Pons (tissue), 1 donor: ENCODE results near the gene STON1.
"Not testable (repeated sequence)": the region's sequence is repeated elsewhere in the genome, so short reads cannot be mapped to it uniquely, and the experiment has no call there.

ENCODE experiments used
- DNase-seq: peaks from one replicate; pipeline ENCODE4 v3.0.0-alpha.2; 2016; ENCODE audit warnings: low spot score

The STON1 gene

DNA sequence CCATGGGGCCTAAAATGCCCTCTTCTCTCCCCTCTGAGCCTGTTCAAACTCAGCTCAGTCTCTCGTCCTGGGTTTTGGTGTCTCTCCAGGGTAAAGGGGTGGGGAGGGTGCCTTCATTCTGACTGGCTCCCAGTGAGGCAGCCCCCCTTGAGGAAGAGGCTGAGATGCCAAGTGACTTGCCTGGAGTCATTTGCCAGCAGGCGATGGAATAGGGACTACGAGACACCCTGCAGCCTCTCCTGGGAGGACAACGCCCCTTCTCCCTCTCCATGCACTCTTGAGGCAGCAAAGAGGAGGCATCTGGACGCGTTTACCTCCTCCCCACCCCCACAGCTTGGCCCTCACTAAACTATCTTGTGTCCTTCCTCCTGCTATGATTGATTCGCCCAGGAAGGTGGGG lies 760 bp upstream of the STON1 start:
- no peak for DNase-seq

DNA sequence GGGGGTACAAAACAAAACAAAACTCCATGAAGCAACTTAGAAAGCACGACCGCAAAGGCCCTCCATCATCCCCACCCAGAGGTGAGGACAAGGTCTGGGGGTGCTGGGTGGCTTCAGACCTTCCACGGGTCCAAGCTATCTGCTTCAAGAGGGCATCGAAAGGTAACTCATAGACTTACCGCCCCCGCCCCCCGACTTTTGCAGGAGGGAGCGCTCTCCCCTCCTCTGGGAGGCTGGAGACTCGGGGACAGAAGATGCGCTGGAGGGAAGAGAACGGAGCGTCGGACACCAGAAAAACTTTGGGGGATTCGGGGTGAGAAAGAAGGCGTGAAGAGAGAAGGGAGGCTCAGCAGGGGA lies 300 bp upstream of the STON1 start:
- DNase-seq: no peak

DNA sequence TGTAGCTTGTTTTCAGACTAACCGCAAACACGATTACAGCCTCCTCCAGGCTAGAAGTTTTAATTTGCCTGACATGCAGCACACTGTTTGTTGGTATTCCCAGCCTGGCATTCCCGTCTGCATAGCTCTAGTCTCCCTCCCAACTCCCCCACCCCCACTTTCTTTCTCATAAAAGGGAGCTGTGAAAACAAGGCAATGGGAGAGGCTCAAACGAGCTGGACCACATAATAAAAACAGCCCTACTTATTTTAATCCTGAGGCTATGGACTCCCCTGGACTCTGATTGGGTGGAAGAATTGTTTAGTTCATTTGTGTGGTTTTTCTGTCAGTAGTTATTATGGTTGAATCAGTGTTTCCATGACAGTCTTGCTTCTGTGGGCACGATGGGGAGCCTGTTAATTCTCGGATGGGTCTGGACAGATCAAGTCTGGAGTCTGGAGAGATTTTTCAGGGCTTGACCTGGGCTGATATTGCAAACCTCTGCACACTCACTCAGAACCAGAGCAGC lies 1.2 kb downstream of the STON1 start:
- peak; percentile 53 for DNase-seq

DNA sequence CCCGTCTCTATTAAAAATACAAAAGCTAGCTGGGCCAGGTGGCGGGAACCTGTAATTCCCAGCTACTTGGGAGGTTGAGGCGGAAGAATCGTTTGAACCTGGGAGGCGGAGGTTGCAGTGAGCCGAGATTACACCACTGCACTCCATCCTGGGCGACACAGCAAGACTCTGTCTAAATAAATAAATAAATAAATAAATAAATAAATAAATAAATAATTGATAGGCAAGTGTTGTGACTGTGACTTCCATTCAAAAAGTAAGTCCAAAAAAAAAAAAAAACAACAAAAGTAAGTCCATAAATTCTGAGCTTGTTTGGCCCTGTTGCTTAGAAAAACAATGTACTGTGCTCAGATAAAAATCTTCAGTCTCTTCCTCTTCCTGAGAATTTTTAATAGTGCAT lies 2.2 kb downstream of the STON1 start:
- no peak for DNase-seq

DNA sequence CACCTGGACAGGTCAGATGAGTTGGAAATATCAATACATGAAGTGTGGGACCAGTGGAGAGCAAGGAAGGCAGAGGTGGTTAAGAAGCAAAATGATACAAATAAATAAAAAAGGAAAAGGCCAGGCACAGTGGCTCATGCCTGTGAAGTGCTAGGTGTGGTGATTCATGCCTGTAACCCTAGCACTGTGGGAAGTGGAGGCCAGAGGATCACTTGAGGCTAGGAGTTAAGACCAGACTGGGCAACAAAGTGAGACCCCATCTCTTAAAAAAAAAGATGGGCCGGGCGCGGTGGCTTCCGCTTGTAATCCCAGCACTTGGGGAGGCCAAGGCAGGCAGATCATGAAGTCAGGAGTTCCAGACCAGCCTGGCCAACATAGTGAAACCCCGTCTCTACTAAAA lies 2.9 kb downstream of the STON1 start:
- DNase-seq: no peak

DNA sequence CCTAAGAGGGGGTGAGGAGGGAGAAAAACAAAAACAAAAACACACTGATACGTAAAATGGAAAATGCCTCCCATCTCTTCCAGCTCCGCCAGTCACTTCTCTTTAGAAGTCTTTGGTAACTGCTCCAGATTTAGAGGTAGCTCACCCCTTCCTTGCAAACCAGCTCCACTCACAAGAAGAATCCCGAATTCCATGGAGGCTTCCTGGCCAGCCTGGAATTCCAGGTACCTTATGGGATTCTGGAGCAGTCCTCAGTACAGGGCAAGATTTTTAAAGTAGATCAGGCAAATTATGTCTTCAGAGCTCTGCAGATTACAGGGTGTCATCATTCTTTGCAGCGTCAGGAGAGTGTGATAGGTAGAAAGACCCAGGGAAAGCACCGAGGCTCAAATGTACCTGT lies 4.8 kb downstream of the STON1 start:
- DNase-seq: no peak

DNA sequence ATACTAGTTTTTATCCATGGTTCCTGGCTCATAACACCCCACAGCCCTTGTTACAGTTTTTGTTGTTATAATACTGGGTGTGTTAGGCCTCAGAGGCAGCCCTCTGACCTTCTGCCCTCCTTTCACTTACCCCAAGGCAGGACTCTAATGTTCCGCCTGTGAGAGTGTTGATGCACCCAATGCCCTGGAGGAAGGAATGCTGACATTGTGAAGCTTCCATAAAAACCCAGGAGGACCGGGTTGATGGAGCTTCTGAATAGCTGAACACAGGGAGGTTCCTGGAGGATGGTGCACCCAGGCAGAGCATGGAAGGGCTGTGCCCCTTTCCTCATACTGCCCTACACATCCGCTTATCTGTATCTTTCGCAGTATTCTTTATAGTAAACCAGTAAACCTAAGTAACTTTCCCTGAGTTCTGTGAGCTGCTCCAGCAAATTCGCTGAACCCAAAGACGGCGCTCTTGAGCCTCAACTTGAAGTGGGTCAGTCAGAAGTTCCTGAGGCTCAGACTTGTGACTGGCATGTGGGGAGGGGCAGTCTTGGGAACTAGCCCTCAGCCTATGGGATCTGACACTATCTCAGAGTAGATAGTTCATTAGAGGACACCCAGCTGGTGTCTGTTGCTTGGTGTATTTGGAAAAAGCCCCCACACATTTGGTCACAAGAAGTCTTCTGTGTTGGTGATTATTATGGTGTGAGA lies 10.4 kb downstream of the STON1 start:
- DNase-seq: no peak

DNA sequence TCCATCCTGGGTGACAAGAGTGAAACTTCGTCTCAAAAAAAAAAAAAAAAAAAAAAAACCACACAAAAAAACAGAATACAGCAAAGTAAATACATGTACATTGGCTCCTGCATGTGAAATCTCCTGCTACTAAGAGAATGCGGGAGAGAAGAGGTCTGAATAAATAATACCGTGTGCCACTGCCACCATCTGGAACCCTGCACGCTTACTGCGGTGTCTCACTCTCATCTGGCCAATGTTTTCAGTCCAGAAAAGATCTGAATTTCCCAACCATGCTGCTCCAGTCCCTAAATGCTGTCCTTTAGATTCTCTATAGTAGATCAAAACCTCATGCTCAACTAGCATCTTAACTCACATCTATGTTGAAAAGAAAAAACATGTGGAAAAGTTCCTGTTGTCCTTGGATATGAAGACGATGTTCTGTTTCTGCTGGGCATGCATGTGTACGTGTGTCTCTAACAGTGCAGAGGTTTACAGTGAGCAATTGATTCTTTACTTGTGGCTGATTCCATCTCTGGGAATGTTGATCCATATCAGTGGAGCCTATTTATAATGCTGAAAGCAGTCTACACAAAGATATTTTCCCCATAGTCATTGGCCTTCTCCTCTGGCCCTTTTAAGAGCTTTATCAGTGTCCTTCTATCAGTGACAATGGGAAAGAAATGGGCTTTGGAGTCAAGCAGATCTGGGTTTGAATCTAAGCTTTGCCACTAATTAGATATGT lies 11.9 kb downstream of the STON1 start:
- DNase-seq: no peak

DNA sequence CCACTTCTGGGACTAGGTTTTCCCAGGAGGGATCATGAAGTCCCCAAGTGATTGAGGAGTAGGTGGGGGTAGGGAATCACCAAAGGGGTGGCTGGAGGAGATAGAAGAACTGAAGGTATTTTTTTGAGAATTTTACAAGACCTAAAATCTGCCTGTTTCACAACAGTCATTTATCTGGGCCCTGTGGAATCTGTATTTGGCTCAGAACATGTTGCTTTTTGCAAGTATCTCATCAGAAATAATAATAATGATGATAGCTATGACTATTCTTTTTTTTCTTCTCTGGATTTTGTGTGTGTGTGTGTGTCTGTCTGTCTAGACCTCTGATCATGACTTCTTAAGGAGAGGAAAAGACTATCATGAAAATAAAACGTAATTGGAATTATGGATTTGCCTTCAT lies 13.9 kb downstream of the STON1 start:
- DNase-seq: no peak

DNA sequence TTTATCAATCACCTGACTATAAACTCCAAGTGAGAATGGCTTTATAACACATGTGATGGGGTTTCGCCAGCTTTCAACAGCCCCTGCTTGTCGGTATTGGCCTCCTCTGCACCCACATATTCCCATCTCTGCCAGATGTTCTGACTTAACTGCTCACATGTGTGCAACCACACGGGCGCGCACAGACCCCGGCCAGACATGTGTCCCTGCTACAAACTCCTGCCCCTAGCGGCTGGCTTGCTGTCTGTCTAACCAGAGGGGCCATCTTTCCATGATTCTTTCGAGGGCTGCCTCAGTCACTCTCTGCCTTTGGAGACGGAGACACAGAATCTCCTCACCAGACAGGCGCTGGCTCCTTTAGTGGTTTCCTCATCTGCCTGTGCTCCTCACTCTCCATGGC lies 15.3 kb downstream of the STON1 start:
- DNase-seq: no peak

DNA sequence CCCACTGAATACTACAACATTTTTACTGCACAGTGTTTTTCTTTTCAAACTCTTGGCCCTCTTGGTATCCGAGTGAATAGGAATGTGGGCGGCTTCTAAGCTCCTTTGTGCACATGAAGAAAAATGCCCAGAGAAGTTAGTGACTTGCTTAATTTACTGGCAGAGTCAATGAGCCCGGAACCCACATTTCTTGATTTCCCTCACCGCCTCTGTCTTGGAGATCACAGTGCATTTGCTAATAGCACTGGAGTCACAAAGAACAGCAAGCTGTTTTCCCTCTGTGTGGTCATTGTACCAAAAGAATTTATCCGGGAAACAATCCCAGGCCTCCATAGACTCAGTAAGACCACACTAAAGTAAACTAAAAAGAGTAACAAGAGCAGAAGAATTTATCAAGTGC lies 18.9 kb downstream of the STON1 start:
- peak; percentile 55 for DNase-seq

DNA sequence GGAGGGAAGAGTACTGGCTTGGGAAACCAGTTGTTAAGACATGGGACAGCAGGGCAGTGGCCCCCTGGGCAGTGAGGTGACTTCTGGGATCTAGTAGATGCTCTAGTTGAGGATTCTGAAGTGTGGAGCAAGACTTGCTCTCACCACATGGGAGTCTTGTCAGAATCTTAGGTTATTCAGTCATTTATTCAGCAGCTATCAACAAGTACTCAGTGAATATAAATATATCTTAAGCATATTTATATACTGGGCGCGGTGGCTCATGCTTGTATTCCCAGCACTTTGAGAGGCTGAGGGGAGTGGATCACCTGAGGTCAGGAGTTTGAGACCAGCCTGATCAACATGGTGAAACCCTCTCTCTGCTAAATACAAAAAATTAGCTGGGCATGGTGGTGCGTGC lies 20.0 kb downstream of the STON1 start:
- DNase-seq: no peak

DNA sequence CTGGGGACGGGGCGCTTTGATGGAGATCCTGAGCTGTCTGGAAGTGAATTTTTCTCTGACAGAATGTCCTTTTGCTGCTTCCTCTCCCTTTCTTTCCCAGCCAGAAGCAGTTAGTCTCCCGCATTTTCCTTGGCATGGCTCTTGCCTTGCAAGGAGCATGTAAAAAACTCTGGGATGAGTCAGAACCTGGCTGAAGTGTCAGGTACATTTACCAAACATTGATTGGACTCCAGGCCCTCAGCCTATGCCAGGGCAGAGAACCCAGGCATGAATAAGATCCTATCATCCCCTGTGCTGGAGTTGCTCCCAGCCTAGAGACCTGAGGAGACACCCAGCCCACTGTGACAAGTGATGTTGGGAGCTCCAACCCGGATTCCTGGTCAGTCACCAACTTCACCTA lies 21.6 kb downstream of the STON1 start:
- no peak for DNase-seq

DNA sequence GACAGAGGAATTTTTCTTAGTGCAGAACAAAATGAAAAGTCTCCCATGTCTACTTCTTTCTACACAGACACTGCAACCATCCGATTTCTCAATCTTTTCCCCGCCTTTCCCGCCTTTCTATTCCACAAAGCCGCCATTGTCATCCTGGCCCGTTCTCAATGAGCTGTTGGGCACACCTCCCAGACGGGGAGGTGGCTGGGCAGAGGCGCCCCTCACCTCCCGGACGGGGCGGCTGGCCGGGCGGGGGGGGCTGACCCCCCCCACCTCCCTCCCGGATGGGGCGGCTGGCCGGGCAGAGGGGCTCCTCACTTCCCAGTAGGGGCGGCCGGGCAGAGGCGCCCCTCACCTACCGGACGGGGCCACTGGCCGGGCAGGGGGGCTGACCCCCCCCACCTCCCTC lies 25.1 kb downstream of the STON1 start:
- not testable (repeated sequence) for DNase-seq

DNA sequence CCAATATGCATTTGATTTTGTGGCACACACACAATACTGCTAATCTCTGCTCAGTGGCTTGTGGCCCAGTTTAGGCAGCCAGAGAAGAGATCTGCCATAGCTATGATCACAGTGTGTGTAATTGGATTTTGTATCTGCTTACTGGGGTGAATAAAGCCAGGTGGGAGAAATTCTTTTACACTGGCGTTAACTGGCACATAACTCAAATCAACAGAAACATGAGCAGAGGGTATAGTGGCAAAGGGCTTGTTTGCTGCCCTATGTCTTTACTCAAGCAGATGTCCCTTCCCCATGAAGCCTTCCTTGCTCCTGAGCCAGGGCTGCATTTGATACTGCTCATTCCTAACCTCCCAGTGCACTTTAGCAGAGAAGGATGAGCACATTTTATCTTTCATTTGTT lies 28.5 kb downstream of the STON1 start:
- DNase-seq: no peak

DNA sequence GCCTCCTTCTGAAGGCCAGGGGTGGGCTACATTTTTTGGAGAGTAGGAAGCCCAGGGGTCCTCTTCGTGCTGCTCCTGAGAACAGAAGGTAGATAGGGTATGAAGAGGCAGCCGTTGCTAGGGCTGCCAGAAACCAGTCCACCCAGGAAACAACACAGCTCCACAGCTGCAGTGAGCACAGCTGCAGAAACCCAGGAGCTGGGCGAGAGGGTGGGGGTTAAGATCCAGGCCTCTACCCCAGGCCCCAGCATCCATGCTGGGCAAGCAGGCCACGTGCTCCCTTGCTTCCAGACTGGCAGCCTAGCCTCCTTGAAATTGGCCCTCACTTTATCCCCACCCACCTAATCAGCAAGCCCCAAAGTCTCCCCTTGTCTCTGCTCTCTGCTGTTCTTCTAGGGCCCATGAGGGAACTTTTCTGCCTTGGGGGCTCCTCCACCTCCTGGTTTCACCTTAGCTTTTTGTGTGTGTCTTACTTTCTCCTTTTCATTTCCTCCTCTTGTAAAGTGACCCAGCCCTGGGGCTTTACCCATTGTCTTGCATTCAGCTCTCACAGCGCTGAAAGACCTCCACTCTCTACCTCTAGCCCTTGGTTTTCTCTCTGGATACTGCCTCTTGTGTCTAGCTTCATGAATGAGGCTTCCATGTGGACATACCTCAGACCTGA lies 30.7 kb downstream of the STON1 start:
- peak; percentile 43 for DNase-seq

DNA sequence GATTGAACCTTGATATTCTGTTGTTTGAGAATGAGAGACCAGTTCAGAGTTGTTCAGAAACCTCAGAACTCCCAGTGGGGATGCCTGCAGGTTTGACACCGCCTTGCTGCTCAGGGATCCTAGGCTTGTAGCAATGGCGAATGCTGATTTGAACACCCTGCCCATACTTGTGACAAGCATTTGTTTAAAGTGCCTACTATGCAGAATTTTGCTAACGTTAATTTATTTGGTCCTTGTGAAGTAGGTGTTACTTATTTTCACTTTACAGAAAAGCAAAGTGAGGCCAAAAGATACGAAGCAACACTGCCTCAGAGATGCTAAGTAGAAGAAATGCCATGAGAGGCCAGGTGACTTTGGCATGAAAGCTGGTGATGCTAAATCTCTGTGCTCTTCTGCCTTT lies 32.3 kb downstream of the STON1 start:
- no peak for DNase-seq

DNA sequence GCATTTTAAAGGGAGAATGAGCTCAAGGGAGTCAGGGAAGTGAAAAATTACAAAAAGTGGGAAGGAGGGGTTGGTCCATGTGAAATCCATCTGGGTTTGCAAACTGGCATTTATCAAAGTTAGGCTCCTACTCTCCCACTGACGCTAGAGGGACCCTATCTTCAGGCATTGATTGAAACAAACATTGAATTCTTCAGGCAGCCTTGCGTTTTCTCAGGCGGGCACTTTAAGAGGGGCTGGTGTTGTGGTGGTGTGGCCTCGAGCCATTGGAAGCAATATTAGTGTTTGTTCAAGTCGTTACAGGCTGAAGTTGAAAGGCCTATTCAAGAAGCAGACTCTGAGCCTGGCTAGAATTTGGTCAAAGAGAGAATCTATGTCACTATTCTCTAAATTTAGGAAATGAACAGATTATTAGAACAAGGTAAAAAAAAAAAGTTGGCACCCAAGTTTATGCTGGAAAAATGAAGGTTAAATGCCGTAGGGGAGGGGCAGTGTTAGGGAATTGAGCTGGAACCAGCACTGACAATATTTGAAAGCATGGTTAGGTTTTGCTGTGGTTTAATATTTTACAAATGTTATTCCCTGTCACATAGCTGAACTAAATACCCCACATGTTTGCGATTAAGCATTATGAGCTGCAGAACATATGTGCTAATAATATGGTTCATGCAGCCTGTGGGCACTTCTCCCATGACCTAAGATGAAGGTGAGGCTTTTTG lies 36.8 kb downstream of the STON1 start:
- DNase-seq: peak; percentile 43

DNA sequence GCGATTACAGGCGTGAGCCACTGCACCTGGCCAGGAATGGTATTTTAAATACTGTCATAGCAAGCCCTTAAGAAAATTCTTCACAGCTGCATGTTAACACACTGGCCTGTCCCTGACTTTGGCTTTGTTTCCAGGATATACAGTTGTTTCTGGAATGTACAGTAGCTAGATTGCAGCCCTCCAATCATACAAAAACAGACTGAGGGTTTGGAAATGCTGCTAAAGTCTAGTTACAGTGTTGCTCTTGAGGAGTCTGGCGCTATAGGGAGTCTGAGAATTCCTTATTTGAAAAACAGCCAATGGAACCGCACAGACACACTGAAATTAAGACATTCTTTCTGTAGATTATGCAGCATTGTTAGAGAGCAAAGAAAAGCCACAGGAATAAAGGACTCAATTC lies 37.7 kb downstream of the STON1 start:
- DNase-seq: no peak

DNA sequence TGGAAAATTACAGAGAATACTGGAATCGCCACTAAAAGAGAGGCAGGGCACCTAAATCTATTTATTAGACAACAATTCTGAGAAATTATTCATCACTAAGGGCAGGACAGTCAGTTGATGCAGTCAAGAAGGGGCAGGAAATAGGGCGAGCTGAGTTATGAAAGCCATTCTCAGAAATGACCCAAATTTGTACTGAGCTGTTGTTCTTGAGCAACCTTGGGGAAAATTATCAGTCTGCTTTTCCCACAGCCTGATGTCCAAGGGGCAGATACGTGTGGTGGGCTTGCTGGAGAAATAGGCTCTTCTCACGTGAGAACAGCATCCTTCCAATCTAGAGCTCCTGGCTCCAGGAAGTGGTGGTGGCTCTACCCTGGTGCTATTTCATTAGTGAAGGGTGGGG lies 38.6 kb downstream of the STON1 start:
- no peak for DNase-seq

DNA sequence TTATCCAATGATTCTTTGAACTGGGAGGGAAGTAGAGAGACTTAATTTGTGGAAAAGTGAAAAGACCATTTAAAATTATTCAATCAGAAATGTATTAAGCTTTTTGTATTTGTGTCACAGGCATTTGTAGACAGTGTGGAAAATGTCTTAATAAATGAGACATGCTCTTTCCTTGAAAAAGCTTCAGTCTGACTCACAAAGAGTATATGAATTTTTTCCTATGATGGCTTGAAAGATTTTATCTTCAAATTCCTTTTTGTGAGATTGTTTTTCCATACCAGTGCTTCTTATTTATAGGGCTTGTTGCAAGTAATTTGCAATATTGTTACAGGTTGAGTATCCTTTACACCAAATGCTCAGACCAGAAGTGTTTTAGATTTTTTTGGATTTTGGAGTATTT lies 39.5 kb downstream of the STON1 start:
- no peak for DNase-seq

DNA sequence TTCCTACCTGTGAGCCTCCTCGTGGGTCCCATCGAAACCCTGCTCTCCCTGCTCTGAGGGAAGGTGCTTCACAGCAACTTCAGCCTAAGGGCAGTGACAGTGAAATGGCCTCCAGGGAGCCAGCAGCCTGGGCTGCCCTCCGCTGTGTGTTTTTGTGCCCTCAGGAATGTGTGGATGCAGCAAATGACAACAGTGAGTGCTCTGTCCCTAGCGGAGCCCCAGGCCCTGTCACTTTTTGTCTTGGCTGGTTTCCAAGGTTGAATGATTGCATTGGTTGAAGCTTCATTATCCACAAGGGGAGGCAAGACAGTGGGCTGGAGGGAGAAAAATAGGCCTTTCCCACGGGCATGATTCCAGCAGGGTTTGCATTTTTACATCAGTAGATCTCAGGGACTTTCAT lies 42.9 kb downstream of the STON1 start:
- DNase-seq: no peak
